ENCODE results near the gene GHR. TPM values are rescaled to one million over a fixed set of nuclear protein-coding genes. Genes with fewer than 3 reads are reported as not detected.
"Not testable (repeated sequence)": the region's sequence is repeated elsewhere in the genome, so short reads cannot be mapped to it uniquely, and the experiment has no call there.

Gene GHR
- total RNA-seq, 1 donor from 2014 or later = 19.5 TPM

DNA sequence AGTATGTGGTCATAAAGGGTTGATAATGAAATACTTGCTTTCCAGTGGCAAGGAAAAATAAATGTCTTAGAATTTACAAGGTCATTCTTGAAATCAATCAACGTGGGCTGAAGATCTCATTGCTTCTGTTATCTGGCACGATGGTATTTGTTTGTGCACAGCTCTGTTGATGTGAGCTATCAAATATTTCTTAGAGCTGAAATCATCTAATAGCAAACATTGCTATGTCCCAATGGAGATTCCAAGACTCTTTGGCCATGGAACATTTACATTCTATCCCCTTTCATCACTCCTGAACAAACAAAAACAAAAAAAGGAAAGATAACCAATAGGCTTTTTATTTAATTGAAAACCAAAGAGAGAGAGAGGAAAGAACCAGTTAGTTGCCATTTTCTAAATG, 221.9 kb downstream of the GHR start:
- no peak for DNase-seq (ENCODE audit: low spot score)

DNA sequence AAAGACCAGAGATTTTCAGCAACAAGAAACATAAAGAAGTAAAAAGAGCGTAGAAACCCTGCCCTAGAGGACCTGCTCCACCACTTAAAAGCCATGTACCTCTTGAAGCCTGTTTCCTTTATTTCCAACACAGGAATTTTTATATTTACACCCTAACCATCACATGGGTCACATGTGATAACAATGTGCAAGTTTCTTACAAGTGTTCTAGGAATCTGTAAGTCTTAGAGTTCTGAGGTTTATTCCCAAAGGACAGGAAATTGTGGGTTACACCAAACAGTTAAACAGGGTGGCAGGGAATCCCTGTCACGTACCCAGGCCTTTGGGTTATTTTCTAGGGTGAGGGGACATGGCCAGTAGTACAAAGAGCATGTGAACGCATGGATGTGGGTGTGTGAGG, 224.8 kb downstream of the GHR start:
- DNase-seq (ENCODE audit: low spot score) = no peak

DNA sequence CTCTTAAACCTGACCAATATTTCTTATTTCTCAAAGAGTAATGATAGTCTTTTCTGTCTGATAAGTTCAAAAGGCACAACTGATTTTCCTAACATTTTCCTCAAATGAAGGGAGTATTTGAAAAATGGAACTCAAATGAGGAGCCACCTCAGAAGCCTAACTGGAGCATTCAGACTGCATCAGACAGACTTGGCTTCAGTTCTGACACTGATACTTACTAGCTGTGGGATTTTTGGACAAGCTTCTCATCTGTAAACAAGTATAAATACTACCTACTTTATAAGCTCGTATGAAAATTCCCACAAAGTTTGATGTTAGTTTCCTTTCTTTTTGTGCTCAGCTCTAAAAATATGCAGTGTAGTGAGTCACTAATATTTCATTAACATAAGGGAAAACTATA, 225.7 kb downstream of the GHR start:
- no peak for DNase-seq (ENCODE audit: low spot score)

DNA sequence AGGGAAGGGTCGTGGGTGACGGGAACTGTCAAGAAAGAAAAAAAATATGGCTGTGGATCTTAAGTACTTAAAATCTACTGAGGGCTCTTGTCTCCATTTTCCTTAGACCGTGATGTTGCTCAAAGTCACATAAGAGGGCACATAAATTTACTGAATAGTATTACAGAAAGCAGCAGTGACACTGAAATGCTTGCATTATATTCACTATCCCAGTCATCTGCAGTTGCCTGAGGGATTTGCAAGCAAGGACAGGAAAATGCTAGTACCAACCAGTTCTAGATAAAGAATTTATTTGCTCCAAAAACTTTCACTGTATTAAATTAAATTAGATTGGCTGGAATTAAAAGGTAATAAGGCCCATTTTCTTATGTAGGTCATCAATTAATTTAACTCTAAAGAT, 226.8 kb downstream of the GHR start:
- no peak for DNase-seq (ENCODE audit: low spot score)

DNA sequence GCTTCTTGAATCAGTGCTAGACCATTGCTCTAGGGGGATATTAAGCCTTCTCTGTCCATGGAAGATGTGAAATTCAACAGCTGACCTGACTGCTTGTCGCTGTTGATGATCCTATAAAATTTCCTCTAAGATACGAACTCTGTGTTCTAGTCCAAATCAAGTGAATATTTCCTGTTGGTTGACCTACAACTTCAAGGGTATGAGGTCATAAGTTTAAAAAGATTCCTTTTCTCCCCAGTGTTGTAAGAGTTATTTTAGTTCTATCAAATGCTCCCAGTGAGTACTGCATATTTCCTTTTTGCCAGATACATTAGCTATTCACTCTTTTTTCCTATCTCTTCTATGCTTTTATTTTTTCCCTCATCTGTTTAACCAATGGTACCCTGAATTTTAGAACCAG, 230.5 kb downstream of the GHR start:
- DNase-seq (ENCODE audit: low spot score) = no peak

DNA sequence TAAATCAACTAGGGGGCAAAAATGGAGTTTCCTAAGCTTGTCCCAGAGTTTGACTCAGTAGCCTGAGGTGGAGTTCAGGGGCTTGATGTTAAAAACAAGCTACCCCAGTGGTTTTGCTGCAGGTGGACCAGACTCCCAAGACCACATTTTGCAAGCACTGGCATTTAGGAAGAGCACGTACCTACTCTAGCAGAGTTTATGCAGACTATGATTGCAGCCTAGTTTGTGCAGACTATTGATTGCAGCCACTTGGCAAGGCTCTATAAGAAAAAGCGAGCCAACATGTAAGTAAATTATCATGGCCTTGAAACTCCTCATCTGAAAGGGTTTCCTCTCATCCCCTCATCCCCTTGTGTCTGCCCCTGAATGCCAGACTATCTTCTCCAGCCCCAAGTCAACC, 231.4 kb downstream of the GHR start:
- DNase-seq (ENCODE audit: low spot score) = no peak

DNA sequence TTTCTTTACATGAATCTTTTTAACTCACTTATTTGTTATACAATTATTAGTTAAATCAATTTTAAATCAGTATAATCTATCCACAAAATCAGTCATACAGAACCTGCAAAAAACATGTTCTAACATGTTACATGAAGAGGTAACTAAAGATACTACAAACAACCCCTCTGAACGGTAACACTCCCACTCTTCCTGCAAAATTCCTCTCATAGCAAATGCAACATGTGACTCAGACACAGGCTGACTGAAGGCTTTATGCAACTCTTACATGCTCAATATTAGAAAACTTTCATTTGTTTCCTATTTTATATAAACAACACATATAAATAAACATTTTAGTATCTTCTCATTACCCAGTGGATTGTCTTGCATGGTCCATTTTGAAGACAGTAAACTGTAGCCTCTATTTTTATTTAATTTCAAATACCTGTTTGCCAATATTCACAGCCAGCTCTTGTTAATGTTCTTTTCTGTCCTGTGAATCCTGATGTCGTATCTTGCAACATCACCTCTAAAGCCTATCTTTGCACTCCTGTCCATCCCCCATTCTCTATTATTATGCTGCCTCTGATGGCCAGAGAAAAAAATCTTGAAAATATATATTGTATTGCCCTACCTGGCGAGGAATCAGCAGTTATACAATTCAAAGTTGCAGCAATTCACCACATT, 232.9 kb downstream of the GHR start:
- peak; percentile 54 for DNase-seq (ENCODE audit: low spot score)

DNA sequence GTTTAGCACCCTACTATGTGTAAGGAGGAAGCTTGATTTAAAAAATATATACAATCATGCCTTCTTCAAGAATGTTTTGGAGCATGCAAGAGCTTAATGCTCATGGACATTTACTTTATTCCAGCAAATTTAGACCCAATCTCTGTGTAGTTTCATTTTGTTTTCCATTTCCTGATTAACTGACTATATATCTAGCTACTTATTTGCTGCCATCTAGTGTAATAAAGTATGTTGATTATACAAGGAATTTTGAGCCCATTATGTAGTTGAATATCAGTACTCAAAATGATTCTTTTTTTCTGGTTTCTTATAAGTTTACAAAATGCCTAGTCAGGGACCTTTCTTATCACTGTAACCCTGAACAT, 233.4 kb downstream of the GHR start:
- DNase-seq (ENCODE audit: low spot score) = peak; percentile 32

DNA sequence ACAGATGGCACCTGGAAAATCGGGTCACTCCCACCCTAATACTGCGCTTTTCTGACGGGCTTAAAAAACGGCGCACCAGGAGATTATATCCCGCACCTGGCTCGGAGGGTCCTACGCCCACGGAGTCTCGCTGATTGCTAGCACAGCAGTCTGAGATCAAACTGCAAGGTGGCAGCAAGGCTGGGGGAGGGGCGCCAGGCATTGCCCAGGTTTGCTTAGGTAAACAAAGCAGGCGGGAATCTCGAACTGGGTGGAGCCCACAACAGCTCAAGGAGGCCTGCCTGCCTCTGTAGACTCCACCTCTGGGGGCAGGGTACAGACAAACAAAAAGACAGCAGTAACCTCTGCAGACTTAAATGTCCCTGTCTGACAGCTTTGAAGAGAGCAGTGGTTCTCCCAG, 236.6 kb downstream of the GHR start:
- DNase-seq (ENCODE audit: low spot score) = not testable (repeated sequence)

DNA sequence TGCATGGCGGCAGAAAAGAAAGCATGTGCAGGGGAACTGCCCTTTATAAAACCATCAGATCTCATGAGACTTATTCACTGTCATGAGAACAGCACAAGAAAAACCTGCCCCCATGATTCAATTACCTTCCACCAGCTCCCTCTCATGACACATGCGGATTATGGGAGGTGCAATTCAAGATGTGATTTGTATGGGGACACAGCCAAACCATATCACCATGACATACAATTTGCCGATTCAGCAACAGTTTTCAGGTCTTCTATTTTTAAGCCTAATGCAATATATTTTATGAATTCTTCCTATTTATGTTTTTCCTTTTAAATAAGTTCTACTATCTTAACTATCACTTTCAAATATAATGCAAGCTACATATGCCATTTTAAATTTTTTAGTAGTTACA, 242.6 kb downstream of the GHR start:
- DNase-seq (ENCODE audit: low spot score) = no peak

DNA sequence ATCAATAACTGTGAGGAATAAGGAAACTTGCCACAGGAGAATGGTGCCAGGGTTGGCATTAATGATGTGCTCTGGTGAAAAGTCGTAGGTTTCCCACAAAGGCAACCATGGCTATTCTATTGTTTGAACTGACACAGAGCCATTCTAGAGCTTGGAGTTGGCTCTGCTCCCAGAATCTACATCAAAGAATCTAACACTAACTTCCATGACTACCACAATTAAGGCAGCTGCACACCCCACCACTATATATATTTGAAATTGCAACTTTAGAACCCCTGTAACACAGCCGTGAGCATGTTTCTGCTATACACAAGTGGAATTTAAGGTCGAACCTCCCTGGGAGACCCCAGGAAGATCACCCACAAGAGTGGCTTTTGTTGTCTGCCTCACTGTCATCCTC, 243.6 kb downstream of the GHR start:
- no peak for DNase-seq (ENCODE audit: low spot score)

DNA sequence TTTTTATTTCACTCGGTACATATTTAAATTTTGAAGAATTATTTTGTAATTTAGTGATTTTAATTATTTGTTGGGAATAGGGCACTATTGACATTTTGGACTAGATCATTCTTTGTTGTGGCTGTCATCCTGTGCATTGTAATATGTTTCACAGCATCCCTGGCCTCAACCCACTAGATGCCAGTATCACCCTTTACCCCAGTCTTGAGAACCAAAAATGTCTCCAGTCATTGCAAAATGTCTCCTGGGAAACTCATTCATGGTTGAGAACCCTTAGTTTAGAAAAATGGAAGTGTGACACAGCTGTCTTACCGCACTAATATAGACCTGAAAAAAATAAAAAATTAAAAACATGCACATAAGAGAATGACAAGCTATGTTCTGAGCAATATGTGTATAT, 245.0 kb downstream of the GHR start:
- DNase-seq (ENCODE audit: low spot score) = no peak

DNA sequence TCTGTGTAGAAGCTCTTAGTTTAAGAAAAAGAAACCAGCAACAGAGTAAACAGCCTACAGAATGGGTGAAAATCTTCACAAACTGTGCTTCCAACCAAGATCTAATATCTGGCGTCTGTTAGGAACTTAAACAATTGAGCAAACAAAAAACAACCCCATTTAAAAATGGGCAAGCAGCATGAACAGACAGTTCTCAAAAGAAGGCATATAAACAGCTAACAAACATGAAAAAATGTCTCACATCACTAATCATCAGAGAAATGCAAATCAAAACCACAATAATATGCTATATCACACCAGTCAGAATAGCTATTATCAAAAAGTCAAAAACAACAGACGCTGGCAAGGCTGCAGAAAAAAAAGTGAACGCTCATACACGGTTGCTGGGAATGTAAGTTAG, 249.7 kb downstream of the GHR start:
- no peak for DNase-seq (ENCODE audit: low spot score)

DNA sequence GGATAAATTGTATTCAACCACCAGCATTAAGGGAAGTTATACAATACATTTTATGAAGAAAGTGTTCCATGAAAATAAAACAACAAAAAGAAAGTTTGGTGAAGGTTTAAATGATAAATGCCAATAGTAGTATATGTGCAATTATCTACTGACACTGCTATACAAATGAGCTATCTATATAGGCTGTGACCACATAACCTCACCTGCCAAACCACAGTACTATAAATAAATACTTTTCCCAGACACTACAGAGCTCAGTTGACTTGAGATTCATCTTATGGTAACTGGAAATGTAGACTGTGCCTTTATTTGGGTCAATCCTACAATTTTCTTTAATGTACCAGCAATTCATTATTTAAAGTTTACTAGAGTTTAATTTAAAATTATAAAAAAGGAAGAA, 252.4 kb downstream of the GHR start:
- DNase-seq (ENCODE audit: low spot score) = no peak

DNA sequence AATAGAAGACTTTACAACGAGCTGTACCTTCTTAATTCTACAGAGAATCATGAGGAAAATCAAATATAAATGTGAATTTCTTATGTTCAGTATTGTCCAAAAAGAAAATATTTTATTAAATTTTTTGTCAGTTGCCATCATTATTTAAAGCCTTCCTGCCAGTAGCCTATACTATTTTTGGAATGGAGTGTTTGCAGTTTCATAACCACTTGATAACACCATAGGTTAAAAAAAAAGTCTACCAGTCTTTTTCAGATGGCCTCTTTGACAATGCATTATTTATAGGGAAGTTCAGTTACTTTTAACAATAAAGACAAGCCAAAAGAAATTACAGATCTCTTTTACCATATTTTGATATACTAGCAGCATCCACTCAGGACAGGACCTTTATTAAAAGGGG, 253.1 kb downstream of the GHR start:
- no peak for DNase-seq (ENCODE audit: low spot score)

DNA sequence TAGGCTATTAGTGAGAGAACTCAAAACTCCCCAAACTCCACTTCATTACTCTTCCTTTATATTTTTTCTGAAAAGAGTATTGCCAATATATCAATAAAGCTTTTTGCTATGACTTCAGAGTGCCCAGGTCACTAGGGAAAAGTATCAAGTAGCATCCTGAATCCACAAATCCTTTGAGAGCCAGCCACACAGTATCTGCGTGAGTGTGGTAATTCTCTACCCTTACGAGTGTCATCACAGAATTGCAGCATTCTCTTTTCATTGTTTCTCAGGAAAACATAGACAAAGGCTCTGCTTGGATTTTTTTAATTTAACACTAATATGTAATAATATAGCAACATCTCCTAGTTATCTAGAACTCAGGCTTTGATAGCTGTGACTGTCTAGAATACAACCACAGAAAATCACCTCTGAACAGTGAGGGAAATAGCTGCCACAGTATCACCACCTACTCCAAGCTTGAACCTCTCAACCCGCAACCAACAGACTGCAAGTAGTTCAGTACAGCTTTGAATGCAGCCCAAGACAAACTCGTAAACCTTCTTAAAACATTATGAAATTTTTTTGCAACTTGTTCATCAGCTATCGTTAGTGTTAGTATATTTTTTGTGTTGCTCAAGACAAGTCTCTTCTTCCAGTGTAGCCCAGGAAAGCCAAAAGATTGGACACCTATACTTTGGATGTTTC, 254.1 kb downstream of the GHR start:
- no peak for DNase-seq (ENCODE audit: low spot score)

DNA sequence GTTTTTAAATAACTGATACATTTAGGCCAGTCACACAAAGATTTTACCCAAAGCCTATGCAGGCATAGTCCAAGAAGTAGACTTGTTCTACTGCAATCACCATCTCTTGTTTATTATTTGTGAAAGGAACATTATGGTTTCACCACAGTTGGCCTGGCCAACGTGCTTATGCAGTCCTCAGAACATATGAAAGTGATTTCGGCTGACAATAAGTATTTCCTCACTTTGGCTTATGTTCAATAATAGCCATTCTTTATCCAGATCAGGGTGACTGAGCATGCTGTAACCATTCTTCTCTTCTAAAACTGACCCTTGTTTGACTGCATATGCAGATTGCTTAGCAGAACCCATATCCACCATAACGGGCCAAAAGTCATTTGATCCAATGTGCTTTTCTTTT, 256.8 kb downstream of the GHR start:
- no peak for DNase-seq (ENCODE audit: low spot score)

DNA sequence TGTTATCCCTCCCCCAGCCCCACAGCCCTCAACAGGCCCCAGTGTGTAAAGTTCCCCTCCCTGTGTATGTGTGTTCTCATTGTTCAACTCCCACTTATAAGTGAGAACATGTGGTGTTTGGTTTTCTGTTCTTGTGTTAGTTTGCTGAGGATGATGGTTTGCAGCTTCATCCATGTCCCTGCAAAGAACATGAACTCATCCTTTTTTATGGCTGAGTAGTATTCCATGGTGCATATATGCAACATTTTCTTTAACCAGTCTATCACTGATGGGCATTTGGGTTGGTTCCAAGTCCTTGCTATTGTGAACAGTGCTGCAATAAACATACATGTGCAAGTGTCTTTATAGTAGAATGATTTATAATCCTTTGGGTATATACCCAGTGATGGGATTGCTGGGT, 261.8 kb downstream of the GHR start:
- DNase-seq (ENCODE audit: low spot score) = not testable (repeated sequence)

DNA sequence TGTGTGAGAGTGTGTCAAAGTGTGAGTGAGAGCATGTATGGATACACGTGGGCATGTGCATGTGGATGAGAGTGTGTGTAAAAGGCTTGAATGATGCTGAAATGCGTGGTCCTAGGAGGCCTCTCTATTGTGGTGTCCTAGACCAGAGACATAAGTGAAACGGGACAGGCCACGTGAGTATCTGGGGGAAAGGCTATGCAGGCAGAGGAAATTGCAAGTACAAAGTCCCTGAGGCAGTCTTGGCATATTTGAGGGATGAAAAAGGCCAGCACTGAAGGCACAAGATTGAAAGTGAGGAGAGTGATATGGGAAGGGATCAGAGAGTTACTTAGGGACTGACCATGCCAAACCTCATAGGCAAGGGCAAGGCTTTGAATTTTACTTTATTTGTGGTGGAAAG, 266.2 kb downstream of the GHR start:
- DNase-seq (ENCODE audit: low spot score) = no peak

DNA sequence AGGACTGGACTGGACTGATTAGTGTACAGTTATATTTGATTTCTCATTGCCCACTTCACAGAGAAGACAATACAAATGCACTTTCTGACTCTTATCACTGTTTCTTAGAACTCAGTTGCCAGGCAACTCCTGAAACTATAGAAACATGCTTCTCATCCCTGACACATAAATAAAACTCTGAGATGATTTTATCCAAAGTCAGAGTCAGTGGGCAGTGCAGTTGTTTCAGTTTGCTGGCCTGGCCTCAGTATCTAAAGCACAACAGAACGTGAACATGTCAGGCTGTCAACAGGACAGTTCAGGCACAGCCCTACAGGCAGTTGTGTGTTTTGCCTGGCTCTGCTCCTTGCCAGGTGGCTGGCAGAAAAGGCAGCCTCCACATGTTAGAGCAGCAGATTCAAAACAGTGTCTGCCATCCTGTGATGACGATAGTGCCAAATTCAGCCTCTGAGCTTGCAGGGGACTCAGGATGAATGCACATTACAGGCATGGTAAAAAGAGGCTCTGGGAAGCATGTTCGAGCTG, 268.2 kb downstream of the GHR start:
- peak; percentile 91 for DNase-seq (ENCODE audit: low spot score)

DNA sequence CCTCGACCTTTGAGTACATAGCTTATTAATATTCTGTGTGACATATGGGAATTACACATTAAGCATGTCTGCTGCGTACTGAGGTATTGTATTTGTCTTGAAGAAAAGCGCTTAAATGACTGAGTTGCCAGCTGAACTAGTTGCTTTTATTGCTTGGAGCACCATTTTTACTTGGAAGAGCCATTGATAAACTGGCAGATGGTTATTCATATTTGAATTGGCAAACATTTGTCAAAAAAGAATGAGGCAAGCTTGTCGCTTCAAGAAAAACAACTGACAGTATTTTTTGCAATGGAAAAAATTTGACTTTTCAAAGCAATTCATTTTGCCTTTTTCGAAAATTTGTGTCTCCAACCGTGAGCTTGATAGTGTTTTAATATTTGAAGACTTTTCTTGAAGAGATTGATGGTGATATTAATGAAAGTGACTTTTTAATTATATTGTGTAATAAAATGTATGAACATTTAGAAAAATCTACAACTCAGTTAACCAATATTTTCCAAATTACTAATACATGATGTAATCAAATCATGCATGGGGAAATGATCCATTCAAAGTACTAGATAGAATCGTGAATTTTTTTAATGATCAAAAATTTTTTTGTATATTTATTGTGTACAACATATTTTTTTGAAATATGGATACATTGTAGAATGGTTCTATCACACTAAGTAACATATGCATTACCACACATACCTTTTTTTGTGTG, 278.3 kb downstream of the GHR start:
- no peak for DNase-seq (ENCODE audit: low spot score)

DNA sequence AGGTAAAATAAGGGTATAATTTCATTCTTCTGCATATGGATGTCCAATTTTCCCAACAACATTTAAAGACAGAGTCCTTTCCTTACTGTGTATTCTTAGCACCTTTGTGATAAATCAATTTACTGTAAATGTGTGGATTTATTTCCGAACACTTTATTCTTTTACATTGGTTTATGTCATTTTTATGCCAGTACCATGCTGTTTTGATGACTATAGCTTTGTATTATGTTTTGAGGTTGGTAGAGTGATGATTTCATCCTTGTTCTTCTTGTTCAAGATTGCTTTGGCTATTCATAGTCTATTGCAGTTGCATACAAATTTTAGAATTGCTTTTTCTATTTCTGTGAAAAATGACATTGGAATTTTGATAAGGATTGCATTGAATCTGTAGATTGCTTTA, 280.0 kb downstream of the GHR start:
- no peak for DNase-seq (ENCODE audit: low spot score)

DNA sequence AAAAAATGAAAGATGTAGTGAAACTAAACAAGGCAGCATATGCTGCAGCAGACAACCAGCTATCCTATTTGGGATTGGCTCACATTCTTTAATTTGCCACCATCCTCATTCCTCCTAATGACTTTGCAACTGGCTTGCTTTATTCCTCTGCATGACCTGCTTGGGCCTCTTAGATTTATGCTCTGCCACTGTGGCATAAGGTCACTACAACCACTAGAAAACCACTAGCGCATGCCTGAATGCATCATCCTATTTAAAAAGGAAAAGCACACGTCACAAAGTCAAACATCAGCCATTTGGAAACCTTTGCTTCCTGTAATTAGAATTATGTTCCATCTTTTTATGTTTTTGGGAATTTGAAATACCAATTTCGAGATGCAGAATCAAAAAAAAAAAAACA, 292.5 kb downstream of the GHR start:
- DNase-seq (ENCODE audit: low spot score) = no peak
